H4 (cell line): Measurements from ENCODE around the gene TBC1D22A. TPM values are rescaled to one million over a fixed set of nuclear protein-coding genes. Genes with fewer than 3 reads are reported as not detected.

Experiments used
- DNase-seq: peaks from one replicate; pipeline ENCODE4 v3.0.0-alpha.2; 2015; ENCODE audit warnings: low spot score
- total RNA-seq: library from RNA; depleted of rRNA; stranded (reverse); fragments of >200 nt; shearing (Covaris generic); gene quantifications from 2 replicates; pipeline ENCODE4 v1.2.3, GENCODE V29; 2014

The TBC1D22A gene
- total RNA-seq, 1 experiment from 2014 or later, result 8.6 TPM

DNA sequence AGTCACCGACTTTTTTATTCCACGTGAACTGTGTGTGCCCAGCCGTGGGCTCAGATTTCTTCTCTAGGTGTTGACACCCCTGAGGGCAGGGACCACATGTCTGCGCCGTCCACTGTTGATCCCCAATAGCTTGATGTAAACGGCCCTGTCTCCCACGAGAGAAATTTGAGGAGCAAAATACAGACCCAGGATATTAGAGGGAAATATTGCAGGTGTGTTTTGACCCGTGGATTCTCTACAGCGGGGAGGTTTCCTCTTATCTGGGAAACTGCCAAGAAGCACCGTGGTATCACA, 437.5 kb downstream of the TBC1D22A start:
- no peak for DNase-seq

DNA sequence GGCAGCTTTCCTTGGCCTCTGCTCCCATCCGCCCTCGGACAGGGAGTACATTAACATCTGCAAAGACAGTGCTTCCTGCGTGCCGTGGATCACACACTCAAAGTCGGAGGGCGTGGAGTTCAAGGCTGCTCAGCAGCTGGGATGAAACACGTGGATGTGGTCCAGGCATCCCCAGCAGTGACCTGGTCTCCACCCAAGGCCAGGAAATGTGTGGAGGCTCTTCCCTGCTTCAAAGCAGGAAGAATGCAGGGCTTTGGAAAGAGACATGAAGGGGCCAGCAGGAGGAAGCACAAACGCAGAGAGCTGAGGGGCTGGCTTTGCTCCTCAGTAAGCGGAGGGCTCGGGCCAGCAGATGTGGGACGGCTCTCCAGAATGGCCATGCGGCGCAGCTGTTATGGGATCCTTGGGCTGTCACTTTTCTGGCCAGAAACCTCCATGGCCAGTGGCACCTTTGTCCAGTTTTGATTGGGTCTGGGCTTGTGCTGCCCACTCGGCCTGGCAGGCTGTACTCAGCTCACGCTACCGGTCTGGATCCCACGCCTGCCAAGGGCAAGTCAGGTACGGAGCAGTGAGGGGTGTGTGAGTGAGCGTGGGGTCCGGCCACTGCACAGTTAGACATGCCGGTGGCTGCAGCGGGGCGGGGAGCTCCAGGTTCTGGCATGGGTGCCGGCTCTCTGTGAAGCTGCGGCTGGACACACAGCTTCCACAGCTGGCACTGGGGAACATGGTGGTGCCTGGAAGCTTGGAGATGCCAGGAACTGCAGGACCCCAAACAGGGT, 438.0 kb downstream of the TBC1D22A start:
- no peak for DNase-seq

- DNase-seq, result no peak
Observed at GRCh38 chr22:47201186-47201995, 438.9 kb downstream of the TBC1D22A start.

- DNase-seq, result no peak
Observed at GRCh38 chr22:47201996-47202818, 439.8 kb downstream of the TBC1D22A start.

DNA sequence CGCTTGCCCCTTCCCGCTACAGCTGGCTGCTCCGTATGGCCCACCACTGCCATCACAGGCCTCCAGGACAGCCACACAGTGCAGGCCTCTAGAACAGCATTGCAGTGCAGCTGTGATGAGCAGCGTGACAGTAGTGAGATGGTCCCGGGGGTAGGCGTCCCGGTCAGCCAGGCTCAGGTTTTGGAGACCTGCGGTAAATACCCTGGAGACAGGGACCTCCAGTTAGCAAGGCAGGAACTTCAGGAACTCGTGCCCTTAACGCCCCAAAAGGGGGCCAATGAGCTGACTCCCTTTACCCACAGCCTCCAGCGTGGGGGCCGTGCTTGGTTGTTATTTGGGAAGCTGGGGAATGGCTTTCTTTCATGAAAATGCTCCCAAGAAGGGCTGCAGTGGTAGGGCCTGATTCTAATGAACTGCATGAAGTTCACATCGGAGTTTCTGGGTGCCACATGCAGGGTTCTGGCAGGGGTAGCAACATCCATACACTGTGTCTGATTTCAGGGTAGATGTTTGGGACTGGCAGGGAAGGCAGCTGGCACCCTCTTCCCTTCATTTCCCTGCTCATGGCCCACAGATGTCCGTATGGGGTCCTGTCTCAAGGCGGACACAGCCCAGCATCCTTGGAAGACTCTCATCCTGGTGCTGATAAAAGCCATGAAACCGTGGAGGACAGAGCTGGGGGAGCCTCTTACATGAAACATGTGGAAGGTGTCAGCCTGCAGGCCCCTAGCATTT, 440.5 kb downstream of the TBC1D22A start:
- no peak for DNase-seq

GRCh38 chr22:47203554-47203991, 441.1 kb downstream of the TBC1D22A start:
- DNase-seq, result no peak

DNA sequence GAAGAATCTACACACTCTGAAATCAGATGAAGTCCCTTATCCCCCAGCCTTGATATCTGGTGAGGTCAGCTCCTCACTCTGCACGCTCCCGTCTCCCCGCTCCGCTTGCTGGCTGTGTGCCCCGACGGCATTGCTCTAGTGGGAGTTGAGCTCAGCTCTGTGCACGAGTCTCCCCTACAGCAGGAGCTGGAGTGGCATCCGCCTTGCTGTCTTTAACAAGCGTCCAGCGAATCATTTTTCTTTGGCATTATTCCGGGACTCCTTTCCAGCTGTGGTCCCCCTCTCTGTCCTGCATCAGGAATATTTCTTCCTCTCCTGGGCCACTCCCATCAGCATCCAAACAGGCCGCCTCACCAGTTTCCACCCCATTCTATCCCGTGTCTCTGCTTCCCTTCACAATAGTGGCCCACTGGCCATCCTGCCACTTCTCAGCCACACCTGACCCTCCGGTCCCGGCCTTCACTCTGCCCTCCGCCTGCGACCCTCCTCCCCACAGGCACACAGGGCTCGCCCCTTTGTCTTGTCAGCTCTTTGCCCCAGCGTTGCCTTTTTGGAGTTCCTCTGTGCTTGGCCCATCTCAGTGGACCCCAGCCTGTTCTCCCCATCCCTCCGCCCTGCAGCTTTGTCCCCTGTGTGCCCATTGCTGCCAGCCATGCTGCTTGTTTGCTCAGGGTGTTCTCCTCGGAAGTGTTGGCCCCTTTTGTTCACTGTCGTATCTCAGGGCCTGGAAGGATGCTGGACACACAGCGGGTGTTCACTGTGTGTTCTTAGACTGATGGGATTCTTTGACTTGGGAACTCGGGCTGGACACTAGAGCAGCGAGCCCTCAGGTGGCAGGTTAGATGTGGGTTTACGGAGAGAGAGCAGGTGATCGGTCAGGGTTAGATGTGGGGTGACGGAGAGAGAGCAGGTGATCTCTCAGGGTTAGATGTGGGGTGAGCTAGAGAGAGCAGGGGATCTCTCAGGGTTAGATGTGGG, 441.8 kb downstream of the TBC1D22A start:
- no peak for DNase-seq

- no peak for DNase-seq
Observed at GRCh38 chr22:47205081-47205491, 442.6 kb downstream of the TBC1D22A start.

GRCh38 chr22:47205554-47205953, 443.1 kb downstream of the TBC1D22A start:
- no peak for DNase-seq

GRCh38 chr22:47206164-47206563, 443.7 kb downstream of the TBC1D22A start:
- no peak for DNase-seq

DNA sequence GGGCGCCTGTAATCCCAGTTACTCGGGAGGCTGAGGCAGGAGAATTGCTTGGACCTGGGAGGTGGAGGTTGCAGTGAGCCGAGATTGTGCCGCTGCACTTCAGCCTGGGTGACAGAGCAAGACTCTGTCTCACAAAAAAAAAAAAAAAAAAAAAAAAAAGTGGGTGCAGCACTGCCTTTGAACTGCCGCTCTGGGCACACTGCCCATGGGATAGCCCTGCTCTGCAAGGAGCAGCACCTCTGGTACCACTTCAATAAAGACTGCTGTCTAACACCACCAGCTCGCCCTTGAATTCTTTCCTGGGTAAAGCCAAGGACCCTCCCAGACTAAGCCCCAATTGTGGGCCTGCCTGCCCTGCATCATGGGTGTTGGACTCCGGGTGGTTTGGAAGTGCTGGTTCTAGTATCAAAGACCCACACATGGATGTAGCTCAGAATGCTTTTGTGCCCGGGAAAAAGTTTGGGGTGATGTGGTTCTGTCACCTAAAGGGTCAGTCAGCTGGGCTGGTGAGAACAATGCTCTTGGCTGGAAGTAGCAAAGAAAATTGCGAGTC, 444.3 kb downstream of the TBC1D22A start:
- no peak for DNase-seq

- DNase-seq, result no peak
Observed at GRCh38 chr22:47207387-47207786, 444.9 kb downstream of the TBC1D22A start.

GRCh38 chr22:47207846-47208554, 445.6 kb downstream of the TBC1D22A start:
- DNase-seq, result no peak

DNA sequence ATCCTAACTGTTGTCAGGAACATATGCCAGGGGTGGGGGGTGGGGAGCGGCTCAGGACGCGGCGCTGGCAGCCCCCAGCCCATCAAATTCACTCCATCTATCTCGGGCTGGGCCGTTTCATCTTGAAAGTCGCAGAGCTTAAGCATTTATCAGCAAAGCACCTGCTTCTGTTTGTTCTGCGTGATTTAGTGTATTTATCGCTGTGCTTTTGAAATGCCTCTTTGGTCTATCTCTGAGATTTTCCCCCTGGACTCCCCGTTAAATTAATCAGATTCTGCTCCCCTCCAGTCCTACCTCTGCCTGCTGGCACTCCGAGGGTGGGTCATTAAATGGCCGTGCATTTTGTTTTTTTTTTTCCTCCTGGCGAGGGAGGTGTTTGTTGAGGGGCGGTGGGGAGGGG, 446.2 kb downstream of the TBC1D22A start:
- DNase-seq, result no peak

GRCh38 chr22:47209040-47209514, 446.6 kb downstream of the TBC1D22A start:
- no peak for DNase-seq

DNA sequence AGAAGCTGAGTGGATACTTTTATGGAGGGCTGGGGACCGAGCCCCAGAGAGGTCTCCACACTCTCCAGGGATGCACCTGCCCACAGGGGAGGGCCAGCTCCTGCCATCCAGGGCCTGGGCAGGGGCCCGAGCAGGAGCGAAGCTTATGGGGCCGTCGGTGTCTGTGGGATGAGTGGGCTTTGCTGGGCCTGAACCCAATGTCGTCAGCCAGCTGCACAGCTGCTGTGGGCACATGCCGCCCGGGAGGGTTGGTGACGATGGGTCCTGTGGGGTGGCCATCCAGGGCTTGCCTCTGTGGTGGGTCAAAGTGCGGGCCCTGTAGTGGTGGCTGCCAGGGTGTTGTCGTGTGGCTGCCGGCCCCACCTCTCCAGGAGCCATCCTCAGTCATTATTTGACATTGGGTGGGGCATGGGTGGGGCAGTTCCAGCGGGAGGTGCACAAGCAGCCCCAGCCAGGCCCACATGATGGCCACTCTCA, 447.1 kb downstream of the TBC1D22A start:
- DNase-seq, result no peak

GRCh38 chr22:47210112-47210657, 447.7 kb downstream of the TBC1D22A start:
- no peak for DNase-seq

- no peak for DNase-seq
Observed at GRCh38 chr22:47210686-47211085, 448.2 kb downstream of the TBC1D22A start.
